Vagina (tissue), 2 donors: ENCODE measurements around the gene RAB6B.

Source experiments
- POLR2A ChIP-seq, 2 donors: fragments of 450-650 bp; IDR thresholded peaks; one replicate each; pipeline ENCODE4 v1.6.1; 2017; ENCODE audit warnings: antibody characterized with exemption in 2 of 2, mild to moderate bottlenecking in 2 of 2, moderate library complexity in 2 of 2
- TF ChIP-seq, protein P1 (sequence below), 3 experiments: fragments of 450-650 bp in 2 of 3; fragments of 200-600 bp in 1 of 3; sonication (generic) in 1 of 3; IDR thresholded peaks; one replicate each; pipeline ENCODE4 v1.5.1; 2017 to 2019; ENCODE audit warnings: antibody characterized with exemption in 3 of 3, mild to moderate bottlenecking in 2 of 3, moderate library complexity in 2 of 3

DNA sequence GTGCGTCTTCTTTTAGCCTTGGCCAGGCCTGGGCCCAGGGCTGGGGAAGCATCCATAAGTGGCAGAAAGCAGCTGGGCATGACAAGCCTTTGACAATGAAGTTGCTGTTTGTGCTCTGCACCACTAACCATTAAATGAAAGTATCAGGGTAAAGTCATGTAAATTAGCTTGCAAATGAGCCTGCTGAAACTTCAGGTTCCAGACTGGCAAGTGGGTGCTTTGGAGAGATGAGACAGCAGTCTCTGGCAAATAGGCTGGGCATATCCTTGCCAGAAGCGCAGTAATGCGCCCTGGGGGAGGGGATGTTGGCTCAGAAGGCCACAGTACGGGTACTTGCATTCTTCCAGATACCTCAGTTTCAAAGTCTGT, 40.7 kb downstream of the RAB6B start:
- TF ChIP-seq POLR2A (IDR thresholded peaks at IDR 0.05): no peak
- TF ChIP-seq, protein P1, sequence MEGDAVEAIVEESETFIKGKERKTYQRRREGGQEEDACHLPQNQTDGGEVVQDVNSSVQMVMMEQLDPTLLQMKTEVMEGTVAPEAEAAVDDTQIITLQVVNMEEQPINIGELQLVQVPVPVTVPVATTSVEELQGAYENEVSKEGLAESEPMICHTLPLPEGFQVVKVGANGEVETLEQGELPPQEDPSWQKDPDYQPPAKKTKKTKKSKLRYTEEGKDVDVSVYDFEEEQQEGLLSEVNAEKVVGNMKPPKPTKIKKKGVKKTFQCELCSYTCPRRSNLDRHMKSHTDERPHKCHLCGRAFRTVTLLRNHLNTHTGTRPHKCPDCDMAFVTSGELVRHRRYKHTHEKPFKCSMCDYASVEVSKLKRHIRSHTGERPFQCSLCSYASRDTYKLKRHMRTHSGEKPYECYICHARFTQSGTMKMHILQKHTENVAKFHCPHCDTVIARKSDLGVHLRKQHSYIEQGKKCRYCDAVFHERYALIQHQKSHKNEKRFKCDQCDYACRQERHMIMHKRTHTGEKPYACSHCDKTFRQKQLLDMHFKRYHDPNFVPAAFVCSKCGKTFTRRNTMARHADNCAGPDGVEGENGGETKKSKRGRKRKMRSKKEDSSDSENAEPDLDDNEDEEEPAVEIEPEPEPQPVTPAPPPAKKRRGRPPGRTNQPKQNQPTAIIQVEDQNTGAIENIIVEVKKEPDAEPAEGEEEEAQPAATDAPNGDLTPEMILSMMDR (IDR thresholded peaks at IDR 0.05): no peak
